HCT116 (cell line): ENCODE measurements around the gene OPRL1. TPM values are rescaled to one million over a fixed set of nuclear protein-coding genes. Genes with fewer than 3 reads are reported as not detected.

Experiments
- ATAC-seq: fragments of 200-7000 bp; cut with Tn5 transposase; 2 replicates; pipeline ENCODE4 v1.9.1; 2020; ENCODE audit warnings: mild to moderate bottlenecking, moderate library complexity
- BruUV-seq: library from RNA; stranded (reverse); fragments of 400-500 nt; replicated peaks from 2 replicates; lab custom pipeline; 2021; lab: Mats Ljungman, UMichigan
- CTCF ChIA-PET: fragments of 300-600 bp; sonication (Branson Sonifier 250); formaldehyde crosslinking; loops from one replicate; lab custom pipeline; 2021; ENCODE audit warnings: antibody characterized with exemption; lab: Charles Lee
- POLR2A ChIA-PET: fragments of 300-600, 350-600 bp; sonication (Branson Sonifier 250); formaldehyde crosslinking; loops from one replicate; lab custom pipeline; 2021; ENCODE audit warnings: antibody characterized with exemption; lab: Charles Lee
- RAD21 ChIA-PET, 2 experiments: fragments of 300-600 bp; sonication (Branson Sonifier 250); formaldehyde crosslinking; loops; one replicate each; lab custom pipeline; 2023; ENCODE audit warnings: low total read pairs in 2 of 2; ENCODE audit not compliant: uncharacterized antibody in 2 of 2, unreplicated experiment in 2 of 2, low non-redundant PET in 1 of 2; lab: Charles Lee
- DNase-seq: peaks from one replicate; pipeline ENCODE4 v3.0.0-alpha.2; 2010; ENCODE audit warnings: low read depth, low spot score
- H2AFZ ChIP-seq: fragments of 200-600 bp; shearing (Covaris generic), sonication (generic); 2 replicates; pipeline ENCODE4 v1.6.1; 2017; ENCODE audit warnings: low read depth, mixed run types, mixed read lengths, antibody characterized with exemption, low read length; ENCODE audit not compliant: poor library complexity, severe bottlenecking
- H3K27ac ChIP-seq: 2 replicates; pipeline ENCODE4 v1.5.1; 2012; ENCODE audit warnings: low read depth, low read length
- H3K27me3 ChIP-seq: fragments of 200-600 bp; sonication (generic); 2 replicates; pipeline ENCODE4 v1.6.1; 2016; ENCODE audit warnings: mixed run types, low read length, mixed read lengths; ENCODE audit not compliant: insufficient read depth
- H3K36me3 ChIP-seq, 2 experiments: fragments of 200-500 bp in 1 of 2; fragments of 200-600 bp in 1 of 2; sonication (Bioruptor generic) in 1 of 2; sonication (generic) in 1 of 2; 2 replicates each; pipeline versions ENCODE4 v1.5.1 to v1.6.1; 2014 to 2016; ENCODE audit warnings: low read length in 2 of 2, inconsistent platforms in 1 of 2, mixed read lengths in 1 of 2, mixed run types in 1 of 2; ENCODE audit not compliant: insufficient read depth in 2 of 2, control insufficient read depth in 1 of 2
- H3K4me1 ChIP-seq, 2 experiments: fragments of 200-600 bp in 1 of 2; sonication (generic) in 1 of 2; 2 replicates each; pipeline versions ENCODE4 v1.5.1 to v1.6.1; 2012 to 2017; ENCODE audit warnings: low read length in 2 of 2, inconsistent platforms in 1 of 2, mild to moderate bottlenecking in 1 of 2, mixed read lengths in 1 of 2, mixed run types in 1 of 2, moderate library complexity in 1 of 2; ENCODE audit not compliant: insufficient read depth in 2 of 2, control insufficient read depth in 1 of 2
- H3K4me2 ChIP-seq: fragments of 200-600 bp; sonication (generic); 2 replicates; pipeline ENCODE4 v1.6.1; 2017; ENCODE audit warnings: mixed run types, low read length, mixed read lengths
- H3K4me3 ChIP-seq, 2 experiments: fragments of 200-600 bp in 1 of 2; sonication (generic) in 1 of 2; replicated peaks in 1 of 2; 2 replicates each; pipeline ENCODE4 v1.5.1; 2011 to 2016; ENCODE audit warnings: low read length in 2 of 2, control low read depth in 1 of 2, low read depth in 1 of 2, mild to moderate bottlenecking in 1 of 2, mixed read lengths in 1 of 2, mixed run types in 1 of 2
- H3K79me2 ChIP-seq: fragments of 200-600 bp; sonication (generic); 2 replicates; pipeline ENCODE4 v1.6.1; 2017; ENCODE audit warnings: mild to moderate bottlenecking, mixed run types, low read length, moderate library complexity, mixed read lengths; ENCODE audit not compliant: insufficient read depth
- H3K9ac ChIP-seq: fragments of 200-600 bp; sonication (generic); 2 replicates; pipeline ENCODE4 v1.6.1; 2016; ENCODE audit warnings: low read length, mixed read lengths
- H3K9me2 ChIP-seq: fragments of 200-600 bp; sonication (generic), shearing (Covaris generic); 2 replicates; pipeline ENCODE4 v1.6.1; 2017; ENCODE audit warnings: mixed run types, mild to moderate bottlenecking, moderate library complexity; ENCODE audit not compliant: insufficient read depth
- H3K9me3 ChIP-seq, 2 experiments: fragments of 200-500 bp in 1 of 2; fragments of 200-600 bp in 1 of 2; sonication (Bioruptor generic) in 1 of 2; sonication (generic) in 1 of 2; 2 replicates each; pipeline ENCODE4 v1.6.1; 2014 to 2017; ENCODE audit warnings: low read length in 2 of 2, mixed read lengths in 2 of 2, inconsistent platforms in 1 of 2, low read depth in 1 of 2, mild to moderate bottlenecking in 1 of 2, mixed run types in 1 of 2, moderate library complexity in 1 of 2; ENCODE audit not compliant: control insufficient read depth in 1 of 2, insufficient read depth in 1 of 2
- H4K20me1 ChIP-seq: fragments of 200-600 bp; sonication (generic), shearing (Covaris generic); 2 replicates; pipeline ENCODE4 v1.6.1; 2017; ENCODE audit warnings: mixed run types, mild to moderate bottlenecking, moderate library complexity; ENCODE audit not compliant: insufficient read depth
- CEBPB ChIP-seq: IDR thresholded peaks from 2 replicates; pipeline ENCODE4 v1.6.1; 2012; ENCODE audit warnings: low read depth
- SRF ChIP-seq: IDR thresholded peaks from 2 replicates; pipeline ENCODE4 v1.6.1; 2012; ENCODE audit warnings: low read depth
- YY1 ChIP-seq: IDR thresholded peaks from 2 replicates; pipeline ENCODE4 v1.6.1; 2011; ENCODE audit warnings: low read length, low read depth, moderate library complexity, mild to moderate bottlenecking; ENCODE audit not compliant: insufficient replicate concordance; ENCODE audit errors: extremely low read depth
- ZNF274 ChIP-seq: fragments of 200-500 bp; sonication (Bioruptor generic); IDR thresholded peaks from 2 replicates; pipeline ENCODE4 v1.6.1; 2014; ENCODE audit warnings: mild to moderate bottlenecking, low read depth, low read length, inconsistent platforms
- intact Hi-C: fragments of 100-400 bp; cut with micrococcal nuclease; formaldehyde crosslinking; loops from 2 replicates; pipeline ENCODE4 v1.10.0; 2022
- microRNA-seq: library from miRNA; unstranded; fragments of <30 nt; microRNA quantifications from one replicate; pipeline ENCODE4, GENCODE V29; 2016; ENCODE audit warnings: borderline number of aligned reads
- total RNA-seq: library from RNA; stranded (reverse); gene quantifications from one replicate; pipeline ENCODE4 v1.2.1, GENCODE V29; 2021; ENCODE audit not compliant: unreplicated experiment
- TF ChIP-seq, protein P1 (sequence below): IDR thresholded peaks from 2 replicates; pipeline ENCODE4 v1.6.1; 2012
- TF ChIP-seq, protein P2 (sequence below): IDR thresholded peaks from 2 replicates; pipeline ENCODE4 v1.6.1; 2012

Gene OPRL1
- total RNA-seq, 1 experiment from 2014 or later = 1.6 TPM

DNA sequence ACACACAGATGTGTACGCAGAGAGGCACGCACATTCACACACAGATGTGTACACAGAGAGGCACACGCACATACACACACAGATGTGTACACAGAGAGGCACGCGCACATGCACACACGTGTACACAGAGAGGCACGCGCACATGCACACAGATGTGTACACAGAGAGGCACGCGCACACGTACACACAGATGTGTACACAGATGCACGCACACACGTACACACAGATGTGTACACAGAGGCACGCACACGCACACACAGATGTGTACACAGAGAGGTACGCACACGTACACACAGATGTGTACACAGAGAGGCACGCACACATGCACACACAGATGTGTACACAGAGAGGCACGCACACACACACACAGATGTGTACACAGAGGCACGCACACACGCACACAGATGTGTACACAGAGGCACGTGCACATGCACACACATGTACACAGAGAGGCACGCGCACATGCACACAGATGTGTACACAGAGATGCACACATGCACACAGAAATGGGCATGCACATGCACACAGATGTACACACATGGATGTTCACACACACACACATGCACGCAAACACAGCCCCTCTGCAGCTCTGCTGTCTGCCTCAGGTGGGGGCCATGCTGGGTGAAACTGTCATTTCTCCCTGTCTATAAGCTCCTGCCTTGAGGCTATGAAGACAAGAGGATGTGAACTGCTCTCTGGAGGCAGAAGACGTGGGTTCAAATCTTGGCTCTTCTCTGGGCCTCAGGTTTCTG is 70.1 kb downstream of the OPRL1 start:
- ChIA-PET POLR2A (no interaction called here), RAD21 (no interaction called here), CTCF (no interaction called here)
- no peaks in the 10 kb centered on the region for H4K20me1 ChIP-seq
- no peaks in the 10 kb centered on the region for H3K79me2 ChIP-seq
- ATAC-seq (no peak), DNase-seq (no peak)
- no peak overlapping the region for H3K9ac ChIP-seq
- no peak overlapping the region for H3K4me3 ChIP-seq
- H3K27me3 ChIP-seq = no peaks in the 10 kb centered on the region
- H3K4me1 ChIP-seq = peaks cover 6 to 23% of the 10 kb centered on the region in 2 experiments; a peak in 3 of 4 replicates
- no peak overlapping the region for H2AFZ ChIP-seq
- no peak for TF ChIP-seq ZNF274
- no peak for TF ChIP-seq SRF
- no peak for TF ChIP-seq CEBPB
- TF ChIP-seq, protein P1, sequence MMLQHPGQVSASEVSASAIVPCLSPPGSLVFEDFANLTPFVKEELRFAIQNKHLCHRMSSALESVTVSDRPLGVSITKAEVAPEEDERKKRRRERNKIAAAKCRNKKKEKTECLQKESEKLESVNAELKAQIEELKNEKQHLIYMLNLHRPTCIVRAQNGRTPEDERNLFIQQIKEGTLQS = no peak
- no peak for TF ChIP-seq YY1
- TF ChIP-seq, protein P2, sequence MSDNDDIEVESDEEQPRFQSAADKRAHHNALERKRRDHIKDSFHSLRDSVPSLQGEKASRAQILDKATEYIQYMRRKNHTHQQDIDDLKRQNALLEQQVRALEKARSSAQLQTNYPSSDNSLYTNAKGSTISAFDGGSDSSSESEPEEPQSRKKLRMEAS = no peak
- no TSS peak for BruUV-seq
- peaks cover 5 to 12% of the 10 kb centered on the region in 2 experiments; a peak in 2 of 4 replicates for H3K9me3 ChIP-seq
- intact Hi-C loops = no loop called here
- no peaks in the 10 kb centered on the region for H3K36me3 ChIP-seq
- no peak overlapping the region for H3K27ac ChIP-seq
- no peak overlapping the region for H3K4me2 ChIP-seq
- H3K9me2 ChIP-seq = no peaks in the 10 kb centered on the region

Small RNA genes within 50 kb of the gene (microRNA-seq; reads per million reads assigned to microRNA genes)
- gene MIR6813 = 5.6 reads per million, percentile 13 among the genes with 10 or more reads in this experiment

Other genes starting within 250 kb of the OPRL1 start
- gene ZBTB46, start 248.8 kb upstream of the OPRL1 start, total RNA-seq = 10.7 TPM
- gene ABHD16B, start 218.6 kb upstream of the OPRL1 start, total RNA-seq = not detected
- gene TPD52L2, start 214.8 kb upstream of the OPRL1 start, total RNA-seq = 149 TPM
- gene DNAJC5, start 185.0 kb upstream of the OPRL1 start, total RNA-seq = 38.3 TPM
- gene UCKL1, start 123.7 kb upstream of the OPRL1 start, total RNA-seq = 54.2 TPM
- gene ZNF512B, start 110.2 kb upstream of the OPRL1 start, total RNA-seq = 10.3 TPM
- 4.2 TPM for gene SAMD10, start 100.4 kb upstream of the OPRL1 start, total RNA-seq
- 74.9 TPM for gene PRPF6, start 99.0 kb upstream of the OPRL1 start, total RNA-seq
- gene C20orf204, start 43.9 kb upstream of the OPRL1 start, total RNA-seq = 2.5 TPM
- gene SOX18, start 30.4 kb upstream of the OPRL1 start, total RNA-seq = 3.3 TPM
- 29.7 TPM for gene TCEA2, start 16.9 kb upstream of the OPRL1 start, total RNA-seq
- gene RGS19, start 564 bp upstream of the OPRL1 start, total RNA-seq = 21.4 TPM
- gene LKAAEAR1, start 4.3 kb downstream of the OPRL1 start, total RNA-seq = not detected
- not detected for gene NPBWR2, start 27.5 kb downstream of the OPRL1 start, total RNA-seq
- 7.1 TPM for gene MYT1, start 84.4 kb downstream of the OPRL1 start, total RNA-seq
- gene PCMTD2, start 175.7 kb downstream of the OPRL1 start, total RNA-seq = 44.7 TPM